HG02943 (cell line): ENCODE measurements around the gene IL23A.
A peak's percentile ranks its signal among the peaks of the same experiment; 100 is the strongest.
"Not testable (repeated sequence)": the region's sequence is repeated elsewhere in the genome, so short reads cannot be mapped to it uniquely, and the experiment has no call there.

Experiments
- ATAC-seq: cut with Tn5 transposase; IDR thresholded peaks from one replicate; pipeline ENCODE4 v1.9.1; 2021; ENCODE audit warnings: mild to moderate bottlenecking, low read depth, moderate library complexity; ENCODE audit not compliant: unreplicated experiment

The IL23A gene

DNA sequence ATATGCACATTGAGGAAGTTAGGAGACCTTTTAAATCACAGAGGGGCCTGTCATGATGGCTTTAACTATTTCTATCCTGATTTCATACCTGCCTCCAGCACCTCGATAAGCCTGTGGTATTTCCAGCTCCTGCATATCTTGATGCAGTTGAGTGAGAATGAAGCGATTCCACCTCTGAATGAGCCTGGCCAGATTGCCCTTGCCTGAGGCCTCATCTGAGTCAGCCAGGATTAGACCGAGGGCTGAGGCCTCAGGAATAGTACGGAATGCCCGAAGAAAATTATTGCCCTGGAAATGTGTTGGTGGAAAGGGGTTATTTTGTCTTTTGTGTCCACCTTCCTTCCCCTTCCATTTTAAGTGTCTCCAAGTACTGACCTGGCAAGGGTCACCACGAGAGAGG lies 14.5 kb upstream of the IL23A start:
- no peak for ATAC-seq

DNA sequence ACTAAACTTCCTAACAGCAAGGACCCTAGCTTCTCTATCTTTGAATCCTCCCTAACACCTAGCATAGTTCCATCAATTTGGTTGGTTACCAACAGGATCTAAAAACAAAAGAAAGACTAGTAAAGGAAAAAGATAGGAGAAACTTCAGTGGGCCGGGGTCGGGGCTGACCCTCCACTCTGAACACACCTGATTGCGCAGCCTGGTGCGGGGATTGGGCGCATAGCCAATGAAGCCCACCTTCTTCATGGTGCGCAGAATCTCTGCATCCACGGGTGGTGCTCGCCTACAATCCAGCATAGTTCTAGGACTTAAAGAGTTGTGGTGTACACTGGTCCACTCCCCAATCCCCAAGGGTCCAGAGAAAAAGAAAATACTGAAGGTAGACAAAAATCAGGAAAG lies 12.6 kb upstream of the IL23A start:
- ATAC-seq: no peak

- ATAC-seq: no peak
Measured at GRCh38 chr12:56326533-56326932, 12.2 kb upstream of the IL23A start.

GRCh38 chr12:56330936-56331490 lies 7.7 kb upstream of the IL23A start:
- ATAC-seq: no peak

- no peak for ATAC-seq
Measured at GRCh38 chr12:56332512-56333196, 6.0 kb upstream of the IL23A start.

DNA sequence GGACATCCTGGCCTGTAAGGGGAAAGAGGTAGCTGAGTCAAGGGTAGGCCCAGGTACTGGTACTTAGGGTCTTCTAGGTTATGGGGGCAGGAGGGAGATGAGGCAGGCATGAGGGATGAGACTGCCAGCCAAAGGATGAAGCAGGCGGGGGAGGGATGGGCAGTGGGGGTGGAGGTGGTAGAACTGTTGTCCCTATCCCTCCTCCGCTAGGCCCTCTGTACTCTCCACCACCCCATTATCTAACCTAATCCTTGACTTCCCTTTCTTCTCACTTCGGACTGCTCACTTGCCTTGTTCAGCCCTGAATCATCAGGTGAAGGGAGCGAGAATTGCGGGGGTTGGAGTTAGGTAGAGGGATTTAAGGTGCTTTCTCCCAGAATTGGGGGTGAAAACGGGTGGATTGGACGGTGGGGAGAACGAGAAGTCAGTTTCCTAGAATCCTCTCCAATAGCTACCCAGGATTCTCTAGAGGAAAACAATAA lies 5.4 kb upstream of the IL23A start:
- no peak for ATAC-seq

- peak; percentile 98 for ATAC-seq
Measured at GRCh38 chr12:56333679-56334489, 4.8 kb upstream of the IL23A start, which contains the start of gene PAN2. Gene PAN2 (minus strand): TSS chr12:56334000. CDS start chr12:56333094, 906 bp downstream.

- no peak for ATAC-seq
Measured at GRCh38 chr12:56334490-56334793, 4.2 kb upstream of the IL23A start.

DNA sequence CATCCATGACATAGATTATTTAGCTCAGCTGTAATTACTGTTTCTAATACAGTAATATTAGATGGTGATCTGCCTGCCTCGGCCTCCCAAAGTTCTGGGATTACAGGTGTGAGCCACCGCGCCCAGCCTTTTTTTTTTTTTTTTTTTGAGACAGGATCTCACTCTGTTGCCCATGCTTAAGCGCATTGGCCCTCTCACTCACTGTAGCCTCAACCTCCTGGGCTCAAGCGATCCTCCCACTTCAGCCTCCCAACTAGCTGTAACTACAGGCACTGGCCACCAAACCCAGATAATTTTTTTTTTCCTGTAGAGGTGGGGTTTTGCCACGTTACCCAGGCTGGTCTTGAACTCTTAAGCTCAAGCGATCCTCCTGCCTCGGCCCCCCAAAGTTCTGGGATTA lies 3.2 kb upstream of the IL23A start:
- ATAC-seq: not testable (repeated sequence)

DNA sequence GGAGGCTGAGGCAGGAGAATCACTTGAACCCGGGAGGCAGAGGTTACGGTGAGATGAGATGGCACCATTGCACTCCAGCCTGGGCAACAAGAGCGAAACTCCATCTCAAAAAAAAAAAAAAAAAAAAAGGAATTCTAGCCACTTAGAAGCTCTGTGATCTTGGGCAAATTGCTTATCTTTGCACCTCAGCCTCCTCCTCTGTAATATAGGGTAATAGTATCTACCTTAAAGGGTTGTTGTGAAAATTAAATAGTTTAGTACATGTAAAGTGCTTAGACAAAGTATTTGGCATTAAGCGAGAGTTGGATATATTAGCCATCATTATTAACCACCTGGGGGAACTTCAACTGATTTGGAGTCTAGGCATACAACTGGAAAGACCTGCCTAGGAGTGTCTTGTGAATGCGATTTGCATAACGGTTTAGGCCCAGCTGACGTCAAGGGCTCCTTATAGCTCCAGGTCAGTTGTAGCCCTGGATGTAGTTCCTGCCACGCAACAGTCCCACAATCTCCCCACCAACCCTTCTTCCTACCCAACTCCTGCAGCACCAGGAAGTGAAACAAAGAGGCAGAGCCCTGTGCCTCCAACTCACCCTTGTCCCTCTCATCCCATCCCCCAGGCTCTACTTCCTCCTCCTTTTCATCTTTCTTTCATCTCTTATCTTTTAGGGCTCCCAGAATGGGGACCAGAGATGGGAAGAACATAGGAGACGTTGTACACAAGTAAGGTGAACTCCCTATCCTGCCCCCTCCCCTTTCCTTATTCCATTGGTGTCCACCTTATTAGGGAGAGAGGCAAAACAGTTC lies 2.1 kb upstream of the IL23A start:
- ATAC-seq: no peak

GRCh38 chr12:56337753-56338251 lies 882 bp upstream of the IL23A start:
- no peak for ATAC-seq

DNA sequence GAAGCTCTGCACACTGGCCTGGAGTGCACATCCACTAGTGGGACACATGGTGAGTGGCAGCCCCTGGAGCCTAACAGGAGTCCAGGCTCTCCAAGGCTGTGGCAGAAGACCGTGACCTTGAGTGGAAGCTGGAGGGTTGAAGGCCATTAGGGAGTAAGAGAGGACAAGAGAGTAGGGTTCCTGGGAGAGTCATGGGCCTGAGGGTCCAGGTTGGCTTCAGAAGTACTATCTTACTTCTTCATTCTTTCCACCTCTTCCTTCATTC lies 406 bp downstream of the IL23A start:
- ATAC-seq: no peak

- no peak for ATAC-seq
Measured at GRCh38 chr12:56341616-56342015, 2.9 kb downstream of the IL23A start.

DNA sequence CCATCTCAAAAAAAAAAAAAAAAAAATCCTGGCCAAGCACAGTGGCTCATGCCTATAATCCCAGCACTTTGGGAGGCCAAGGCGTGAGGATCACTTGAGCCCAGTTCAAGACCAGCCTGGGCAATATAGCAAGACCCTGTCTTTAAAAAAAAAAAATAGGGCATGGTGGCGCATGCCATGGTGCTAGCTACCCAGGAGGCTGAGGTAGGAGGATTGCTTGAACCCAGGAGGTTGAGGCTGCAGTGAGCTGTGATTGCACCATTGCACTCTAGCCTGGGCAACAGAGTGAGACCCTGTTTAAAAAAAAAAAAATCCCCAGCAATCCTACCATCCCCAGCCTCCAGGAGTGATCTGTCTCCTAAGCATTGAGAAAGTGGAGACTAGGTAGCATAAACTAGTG lies 3.6 kb downstream of the IL23A start:
- not testable (repeated sequence) for ATAC-seq

- no peak for ATAC-seq
Measured at GRCh38 chr12:56346675-56347074, 8.0 kb downstream of the IL23A start.

GRCh38 chr12:56347255-56347654 lies 8.6 kb downstream of the IL23A start:
- ATAC-seq: not testable (repeated sequence)

DNA sequence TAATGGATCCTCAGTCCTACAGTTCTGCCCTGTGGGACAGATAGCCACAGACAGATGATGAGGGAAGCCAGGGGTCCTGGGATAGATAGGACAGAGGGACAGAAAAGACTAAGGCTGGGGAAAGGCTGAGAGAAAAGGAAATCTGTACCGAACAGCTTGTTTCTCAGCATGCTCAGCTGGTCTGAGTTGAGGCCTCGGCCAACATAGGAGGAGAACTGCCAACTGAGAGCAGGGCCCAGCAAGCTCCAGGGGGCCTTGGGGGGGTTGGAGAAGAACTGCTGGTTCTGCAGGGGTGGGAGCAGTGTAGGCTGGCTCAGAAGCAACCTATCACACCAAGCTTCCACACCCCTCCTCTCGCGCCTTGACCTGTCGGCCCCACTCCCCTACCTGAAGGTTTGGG lies 10.1 kb downstream of the IL23A start:
- no peak for ATAC-seq

GRCh38 chr12:56350662-56351061 lies 12.0 kb downstream of the IL23A start:
- ATAC-seq: no peak

DNA sequence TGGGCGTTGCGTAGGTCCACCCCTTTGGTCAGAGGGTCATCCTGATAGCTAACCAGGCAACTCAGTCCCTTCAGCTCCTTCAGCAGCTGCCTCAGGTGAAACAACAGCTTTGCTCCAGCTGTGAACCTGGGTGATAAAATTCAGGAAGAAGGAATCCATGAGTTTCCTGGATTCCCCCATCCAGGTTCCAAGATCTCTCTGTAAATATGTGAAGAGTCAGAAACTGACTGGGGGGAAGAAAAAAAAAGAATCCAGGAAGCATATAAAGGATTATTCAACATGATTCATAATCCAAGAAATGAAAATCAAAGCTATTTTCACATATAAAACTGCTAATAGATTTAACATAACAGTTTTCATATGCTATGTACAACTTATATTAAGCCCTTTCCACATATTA lies 12.6 kb downstream of the IL23A start:
- no peak for ATAC-seq

DNA sequence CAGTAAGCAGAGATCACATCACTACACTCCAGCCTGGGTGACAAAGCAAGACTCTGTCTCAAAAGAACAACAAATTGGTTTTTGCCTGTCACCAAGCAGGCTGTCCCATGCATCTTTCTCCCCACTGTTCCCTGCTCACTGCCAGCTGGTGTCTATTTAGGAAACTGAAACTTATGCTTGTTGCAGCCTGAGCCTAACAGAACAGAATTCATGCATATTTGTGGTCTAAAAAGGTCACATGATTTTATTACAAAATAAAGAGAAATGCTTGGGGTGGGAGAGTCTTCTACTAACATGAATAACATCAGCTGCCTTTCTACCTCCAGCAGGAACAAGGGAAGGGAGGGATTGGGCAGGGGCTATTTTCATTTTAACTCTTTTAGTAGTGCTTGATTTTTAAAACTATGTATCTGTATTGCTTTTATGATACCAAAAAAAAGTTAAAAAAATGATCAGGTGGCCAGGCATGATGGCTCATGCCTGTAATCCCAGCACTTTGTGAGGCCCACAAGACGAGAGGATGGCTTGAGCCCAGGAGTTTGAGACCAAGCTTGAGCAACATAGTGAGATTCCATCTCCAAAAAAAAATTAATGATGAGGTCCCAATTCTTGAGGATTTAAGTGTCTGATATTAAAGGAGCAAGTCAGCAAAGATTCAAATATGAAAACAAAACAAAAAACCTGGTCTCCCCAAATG lies 20.3 kb downstream of the IL23A start:
- no peak for ATAC-seq
